PC-3 (cell line): ENCODE data around the gene DNAH14.

ENCODE experiments used
- CTCF ChIP-seq: fragments of 300-600 bp; sonication (generic); conservative IDR thresholded peaks from 2 replicates; pipeline ENCODE4 v1.5.1; 2017; ENCODE audit warnings: antibody characterized with exemption, low read depth, mild to moderate bottlenecking, low read length
- EZH2 ChIP-seq: fragments of 300-600 bp; sonication (generic); IDR thresholded peaks from one replicate; pipeline ENCODE4 v1.6.1; 2017; ENCODE audit warnings: antibody characterized with exemption, mild to moderate bottlenecking, low read length; ENCODE audit not compliant: unreplicated experiment
- EZH2phosphoT487 ChIP-seq: fragments of 300-600 bp; sonication (generic); IDR thresholded peaks from 2 replicates; pipeline ENCODE4 v1.6.1; 2018; ENCODE audit warnings: mild to moderate bottlenecking, antibody characterized with exemption, low read length, borderline replicate concordance

GRCh38 chr1:225182716-225183115, 253.2 kb downstream of the DNAH14 start:
- TF ChIP-seq CTCF (no peak), EZH2 (no peak), EZH2phosphoT487 (no peak)
